GM18867 (cell line): ENCODE measurements around the gene ACADVL.
A peak's percentile ranks its signal among the peaks of the same experiment; 100 is the strongest.
"Not testable (repeated sequence)": the region's sequence is repeated elsewhere in the genome, so short reads cannot be mapped to it uniquely, and the experiment has no call there.

ENCODE experiments used
- ATAC-seq: cut with Tn5 transposase; IDR thresholded peaks from one replicate; pipeline ENCODE4 v1.9.1; 2021; ENCODE audit warnings: mild to moderate bottlenecking, moderate library complexity; ENCODE audit not compliant: unreplicated experiment

Gene ACADVL

GRCh38 chr17:7219812-7220592 is at the start of gene ACADVL, which contains the start of gene DLG4:
Gene ACADVL, plus strand, starts transcription at chr17:7219938. Its CDS starts 47 bp downstream, at chr17:7219985.
Gene DLG4, minus strand, starts transcription at chr17:7219836.
- peak; percentile 52 for ATAC-seq

GRCh38 chr17:7172522-7173191 is 47.1 kb upstream of the ACADVL start:
- ATAC-seq, result not testable (repeated sequence)

GRCh38 chr17:7173687-7174602 is 45.8 kb upstream of the ACADVL start:
- no peak for ATAC-seq

GRCh38 chr17:7174603-7175326 is 45.0 kb upstream of the ACADVL start:
- ATAC-seq, result no peak

GRCh38 chr17:7175330-7175733 is 44.4 kb upstream of the ACADVL start:
- ATAC-seq, result no peak

GRCh38 chr17:7176107-7176840 is 43.5 kb upstream of the ACADVL start:
- ATAC-seq, result no peak

- no peak for ATAC-seq
Measured at GRCh38 chr17:7176841-7177190, 42.9 kb upstream of the ACADVL start.

GRCh38 chr17:7177191-7177953 is 42.4 kb upstream of the ACADVL start:
- ATAC-seq, result no peak

GRCh38 chr17:7177954-7178477 is 41.7 kb upstream of the ACADVL start:
- no peak for ATAC-seq

GRCh38 chr17:7178973-7179316 is 40.8 kb upstream of the ACADVL start:
- no peak for ATAC-seq

- ATAC-seq, result no peak
Measured at GRCh38 chr17:7179317-7180254, 40.2 kb upstream of the ACADVL start, which contains the start of gene ASGR1. Gene ASGR1, minus strand, starts transcription at chr17:7179370. Its CDS starts 807 bp downstream, at chr17:7178563.

GRCh38 chr17:7182101-7182500 is 37.6 kb upstream of the ACADVL start:
- not testable (repeated sequence) for ATAC-seq

- ATAC-seq, result no peak
Measured at GRCh38 chr17:7183433-7184090, 36.2 kb upstream of the ACADVL start.

- no peak for ATAC-seq
Measured at GRCh38 chr17:7184091-7184488, 35.6 kb upstream of the ACADVL start.

- ATAC-seq, result no peak
Measured at GRCh38 chr17:7184647-7185046, 35.1 kb upstream of the ACADVL start.

- no peak for ATAC-seq
Measured at GRCh38 chr17:7186241-7186640, 33.5 kb upstream of the ACADVL start.

GRCh38 chr17:7190276-7190917 is 29.3 kb upstream of the ACADVL start:
- ATAC-seq, result no peak
